H9 (cell line): ENCODE measurements around the gene PRKAR2B. TPM values are rescaled to one million over a fixed set of nuclear protein-coding genes. Genes with fewer than 3 reads are reported as not detected.

Experiments used
- DNase-seq: peaks from one replicate; pipeline ENCODE4 v3.0.0-alpha.2; 2017
- H2AFZ ChIP-seq: one replicate; pipeline ENCODE4 v1.6.1; 2013; ENCODE audit warnings: mild to moderate bottlenecking, low read length, control low read depth, moderate library complexity
- H2AK5ac ChIP-seq: 2 replicates; pipeline ENCODE4 v1.6.1; 2013; ENCODE audit warnings: low read length, control low read depth, mixed read lengths; ENCODE audit not compliant: insufficient read length
- H2BK120ac ChIP-seq: one replicate; pipeline ENCODE4 v1.6.1; 2013; ENCODE audit warnings: low read depth, mild to moderate bottlenecking, low read length, control low read depth, inconsistent platforms; ENCODE audit not compliant: poor library complexity, severe bottlenecking
- H2BK12ac ChIP-seq: 2 replicates; pipeline ENCODE4 v1.6.1; 2013; ENCODE audit warnings: low read length, control low read depth, mixed read lengths, low read depth; ENCODE audit not compliant: insufficient read length
- H2BK15ac ChIP-seq: 2 replicates; pipeline ENCODE4 v1.6.1; 2013; ENCODE audit warnings: low read depth, low read length, control low read depth
- H2BK20ac ChIP-seq: one replicate; pipeline ENCODE4 v1.6.1; 2013; ENCODE audit warnings: low read depth, mild to moderate bottlenecking, low read length, control low read depth, inconsistent platforms; ENCODE audit not compliant: poor library complexity, severe bottlenecking
- H2BK5ac ChIP-seq: 2 replicates; pipeline ENCODE4 v1.6.1; 2013; ENCODE audit warnings: low read length, control low read depth, mixed read lengths; ENCODE audit not compliant: insufficient read length
- H3K14ac ChIP-seq: 2 replicates; pipeline ENCODE4 v1.6.1; 2013; ENCODE audit warnings: low read length, control low read depth; ENCODE audit not compliant: insufficient read depth
- H3K18ac ChIP-seq: 2 replicates; pipeline ENCODE4 v1.6.1; 2013; ENCODE audit warnings: low read depth, mild to moderate bottlenecking, mixed read lengths, low read length, control low read depth; ENCODE audit not compliant: insufficient read length
- H3K23ac ChIP-seq: 2 replicates; pipeline ENCODE4 v1.6.1; 2013; ENCODE audit warnings: low read length, control low read depth, mixed read lengths, low read depth; ENCODE audit not compliant: insufficient read length
- H3K23me2 ChIP-seq: 2 replicates; pipeline ENCODE4 v1.6.1; 2013; ENCODE audit warnings: low read depth, mild to moderate bottlenecking, mixed read lengths, low read length, control low read depth; ENCODE audit not compliant: insufficient read length, poor library complexity, severe bottlenecking
- H3K27ac ChIP-seq: 2 replicates; pipeline ENCODE4 v1.5.1; 2013; ENCODE audit warnings: low read length, control low read depth, mixed read lengths, low read depth; ENCODE audit not compliant: insufficient read length
- H3K27me3 ChIP-seq: 2 replicates; pipeline ENCODE4 v1.6.1; 2013; ENCODE audit warnings: low read length, control low read depth, inconsistent platforms; ENCODE audit not compliant: insufficient read depth
- H3K4ac ChIP-seq: 2 replicates; pipeline ENCODE4 v1.6.1; 2013; ENCODE audit warnings: low read depth, mild to moderate bottlenecking, control low read depth, inconsistent platforms, low read length, moderate library complexity
- H3K4me1 ChIP-seq: 2 replicates; pipeline ENCODE4 v1.6.1; 2013; ENCODE audit warnings: low read length, control low read depth, inconsistent platforms; ENCODE audit not compliant: insufficient read depth
- H3K4me2 ChIP-seq: 2 replicates; pipeline ENCODE4 v1.6.1; 2013; ENCODE audit warnings: low read length, control low read depth, mixed read lengths; ENCODE audit not compliant: insufficient read length, insufficient read depth
- H3K56ac ChIP-seq: 2 replicates; pipeline ENCODE4 v1.6.1; 2013; ENCODE audit warnings: low read depth, mild to moderate bottlenecking, mixed read lengths, low read length, control low read depth; ENCODE audit not compliant: insufficient read length
- H3K79me1 ChIP-seq: 2 replicates; pipeline ENCODE4 v1.6.1; 2013; ENCODE audit warnings: low read depth, mild to moderate bottlenecking, moderate library complexity, low read length, control low read depth, inconsistent platforms; ENCODE audit not compliant: insufficient read depth, poor library complexity, severe bottlenecking
- H3K79me2 ChIP-seq: 2 replicates; pipeline ENCODE4 v1.6.1; 2013; ENCODE audit warnings: low read length, control low read depth, inconsistent platforms; ENCODE audit not compliant: insufficient read depth
- H3K9ac ChIP-seq: 2 replicates; pipeline ENCODE4 v1.6.1; 2013; ENCODE audit warnings: low read length, control low read depth, mixed read lengths; ENCODE audit not compliant: insufficient read length; ENCODE audit errors: extremely low read depth
- H3K9me3 ChIP-seq: one replicate; pipeline ENCODE4 v1.6.1; 2013; ENCODE audit warnings: low read depth, low read length, inconsistent platforms; ENCODE audit not compliant: control insufficient read depth
- H3T11ph ChIP-seq: one replicate; pipeline ENCODE4 v1.6.1; 2013; ENCODE audit warnings: mild to moderate bottlenecking, low read length, control low read depth, inconsistent platforms
- H4K20me1 ChIP-seq: one replicate; pipeline ENCODE4 v1.6.1; 2013; ENCODE audit not compliant: control insufficient read depth, insufficient read length, insufficient read depth
- H4K5ac ChIP-seq: 2 replicates; pipeline ENCODE4 v1.6.1; 2013; ENCODE audit warnings: low read depth, mild to moderate bottlenecking, mixed read lengths, low read length, control low read depth; ENCODE audit not compliant: insufficient read length
- H4K8ac ChIP-seq: replicated peaks from 2 replicates; pipeline ENCODE4 v1.6.1; 2013; ENCODE audit warnings: low read length, control low read depth, mixed read lengths, low read depth; ENCODE audit not compliant: insufficient read length
- H4K91ac ChIP-seq: 2 replicates; pipeline ENCODE4 v1.6.1; 2013; ENCODE audit warnings: low read depth, mild to moderate bottlenecking, moderate library complexity, mixed read lengths, low read length, control low read depth; ENCODE audit not compliant: insufficient read length
- H3K27ac Mint-ChIP-seq, 3 experiments: 2 replicates in 2 of 3; 3 replicates in 1 of 3; pipeline ENCODE4 v1.8.0; 2020 to 2021; ENCODE audit warnings: mixed read lengths in 3 of 3, mild to moderate bottlenecking in 1 of 3, moderate library complexity in 1 of 3
- H3K27me3 Mint-ChIP-seq: 2 replicates; pipeline ENCODE4 v1.8.0; 2021; ENCODE audit warnings: low read depth, mild to moderate bottlenecking, moderate library complexity, mixed read lengths
- H3K36me3 Mint-ChIP-seq, 3 experiments: 2 replicates in 2 of 3; 3 replicates in 1 of 3; pipeline ENCODE4 v1.8.0; 2020 to 2021; ENCODE audit warnings: low read depth in 3 of 3, mixed read lengths in 3 of 3; ENCODE audit not compliant: insufficient read depth in 1 of 3
- H3K4me1 Mint-ChIP-seq, 2 experiments: 2 replicates each; pipeline ENCODE4 v1.8.0; 2020; ENCODE audit warnings: mixed read lengths in 2 of 2
- H3K4me3 Mint-ChIP-seq, 2 experiments: 2 replicates in 1 of 2; 3 replicates in 1 of 2; pipeline ENCODE4 v1.8.0; 2020 to 2021; ENCODE audit warnings: mild to moderate bottlenecking in 2 of 2, mixed read lengths in 2 of 2, moderate library complexity in 1 of 2
- H3K9me3 Mint-ChIP-seq, 2 experiments: 2 replicates in 1 of 2; 3 replicates in 1 of 2; pipeline ENCODE4 v1.8.0; 2020; ENCODE audit warnings: mild to moderate bottlenecking in 2 of 2, mixed read lengths in 2 of 2, moderate library complexity in 1 of 2
- CTCF ChIP-seq: fragments of 200-600 bp; sonication (generic); conservative IDR thresholded peaks from 3 replicates; pipeline ENCODE4 v1.8.0; 2021; ENCODE audit warnings: antibody characterized with exemption, mild to moderate bottlenecking
- WGBS: extraction: QIAGEN DNeasy Blood & Tissue Kit; methylation state at CpG from one replicate; pipeline ENCODE4 v1.1.7; 2013; ENCODE audit warnings: missing lambda C conversion rate, low lambda C conversion rate, mixed read lengths; ENCODE audit not compliant: insufficient read length; ENCODE audit errors: extremely low coverage; 5-methylcytosine and 5-hydroxymethylcytosine counted together
- total RNA-seq: library from RNA; stranded (reverse); gene quantifications from 2 replicates; pipeline ENCODE4 v1.2.1, GENCODE V29; 2021

Gene PRKAR2B
- total RNA-seq, 1 experiment from 2014 or later = 16.6 TPM

GRCh38 chr7:107017965-107018719, 26.4 kb upstream of the PRKAR2B start:
- Histone ChIP-seq H2BK5ac (no peak overlapping the region), H3K14ac (no peak overlapping the region), H3T11ph (no peak overlapping the region), H3K4me2 (no peak overlapping the region), H2BK15ac (no peak overlapping the region), H3K9me3 (no peaks in the 10 kb centered on the region), H2BK20ac (no peak overlapping the region), H3K79me1 (no peaks in the 10 kb centered on the region), H3K9ac (no peak overlapping the region), H2AFZ (no peak overlapping the region), H4K91ac (no peak overlapping the region), H3K4me1 (peaks cover 5% of the 10 kb centered on the region; the same call in 1 of the 2 replicates), H2BK120ac (no peak overlapping the region), H2AK5ac (no peak overlapping the region), H3K56ac (no peak overlapping the region), H4K8ac (no peak overlapping the region), H3K4ac (no peak overlapping the region), H4K5ac (no peak overlapping the region), H3K23ac (no peak overlapping the region), H4K20me1 (no peaks in the 10 kb centered on the region), H2BK12ac (no peak overlapping the region), H3K23me2 (no peaks in the 10 kb centered on the region), H3K18ac (no peak overlapping the region), H3K79me2 (no peaks in the 10 kb centered on the region), H3K27me3 (no peaks in the 10 kb centered on the region), H3K27ac (no peak overlapping the region)
- H3K27me3 Mint-ChIP-seq = no peaks in the 10 kb centered on the region
- TF ChIP-seq CTCF = no peak
- peaks cover 21 to 24% of the 10 kb centered on the region in 2 experiments for H3K4me1 Mint-ChIP-seq
- WGBS = no CpG with 5 or more reads among the region's 2 CpGs
- H3K4me3 Mint-ChIP-seq = no peak overlapping the region
- DNase-seq = no peak
- no peaks in the 10 kb centered on the region for H3K36me3 Mint-ChIP-seq
- no peaks in the 10 kb centered on the region; a peak in 1 of 5 replicates for H3K9me3 Mint-ChIP-seq
- no peak overlapping the region for H3K27ac Mint-ChIP-seq
